ENCODE results near the gene YBEY.

YBEY gene

DNA sequence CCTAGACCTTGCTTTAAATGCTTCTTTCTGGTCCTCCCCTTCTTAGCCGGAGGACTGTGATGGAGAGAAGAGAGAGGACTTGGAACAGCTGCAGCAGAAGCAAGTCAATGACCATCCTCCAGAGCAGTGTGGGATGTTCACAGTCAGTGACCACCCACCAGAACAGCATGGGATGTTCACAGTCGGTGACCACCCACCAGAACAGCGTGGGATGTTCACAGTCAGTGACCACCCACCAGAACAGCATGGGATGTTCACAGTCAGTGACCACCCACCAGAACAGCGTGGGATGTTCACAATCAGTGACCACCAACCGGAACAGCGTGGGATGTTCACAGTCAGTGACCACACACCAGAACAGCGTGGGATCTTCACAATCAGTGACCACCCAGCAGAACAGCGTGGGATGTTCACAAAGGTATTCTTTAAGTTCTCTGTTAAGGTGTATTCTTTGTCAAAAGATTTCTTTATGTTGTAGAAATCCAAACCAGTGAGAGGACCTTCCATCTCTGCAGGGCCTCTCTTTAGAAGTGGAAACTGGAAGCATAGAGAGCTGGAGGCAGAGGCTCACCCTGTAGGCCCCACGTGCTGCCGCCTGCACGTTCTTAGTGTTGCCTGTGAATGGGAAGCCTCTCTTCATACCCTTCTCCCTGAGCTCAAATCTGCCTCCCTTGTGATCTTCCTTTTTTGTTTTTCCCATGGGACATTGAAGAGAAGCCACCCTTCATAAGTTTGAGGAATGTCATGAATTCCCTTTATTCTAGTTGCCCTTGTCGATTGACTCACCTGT is 48.4 kb downstream of the YBEY start:
- DNase-seq = no peak

DNA sequence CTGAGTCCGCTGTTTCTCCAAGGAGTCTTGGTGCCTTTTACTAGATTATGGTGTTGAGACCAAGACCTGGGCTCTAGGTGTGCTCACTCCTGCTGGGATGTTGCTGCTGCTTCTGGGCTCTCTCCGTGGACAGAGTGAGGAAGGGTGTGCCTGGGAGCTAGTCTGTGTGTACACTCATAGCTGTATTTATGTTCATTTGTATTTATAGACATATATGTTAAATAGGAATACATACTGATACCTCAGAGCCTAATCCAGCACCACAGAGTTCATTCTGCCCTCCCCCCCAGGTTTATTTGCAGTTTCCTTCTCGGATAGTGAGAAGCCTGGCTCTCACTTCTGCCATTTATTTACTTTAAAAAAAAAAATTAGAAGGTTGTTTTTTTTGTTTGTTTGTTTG is 50.5 kb downstream of the YBEY start:
- no peak for DNase-seq

- no peak for DNase-seq
These were observed 54.9 kb downstream of the YBEY start for GRCh38 chr21:46340998-46341397.

- DNase-seq = no peak
These were observed 58.2 kb downstream of the YBEY start for GRCh38 chr21:46344219-46344915.

DNA sequence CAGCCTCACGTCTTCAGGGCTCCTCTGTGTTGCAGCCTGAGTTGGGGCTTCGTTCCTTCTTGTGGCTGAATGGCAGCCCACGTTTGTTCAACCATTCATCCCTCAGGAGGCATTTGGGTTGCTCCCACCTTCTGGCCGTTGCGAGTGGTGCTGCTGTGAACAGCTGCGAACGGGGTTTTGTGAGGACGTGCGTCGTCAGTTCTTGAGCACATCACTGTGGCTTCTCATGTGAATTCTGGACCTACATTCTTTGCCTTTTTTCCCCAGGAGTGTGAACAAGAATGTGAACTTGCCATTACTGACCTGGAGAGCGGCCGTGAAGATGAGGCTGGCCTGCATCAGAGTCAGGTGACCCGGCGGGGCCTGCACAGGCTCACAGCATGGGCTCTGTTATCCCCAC is 59.7 kb downstream of the YBEY start:
- no peak for DNase-seq

GRCh38 chr21:46346296-46347202 is 60.4 kb downstream of the YBEY start:
- no peak for DNase-seq

DNA sequence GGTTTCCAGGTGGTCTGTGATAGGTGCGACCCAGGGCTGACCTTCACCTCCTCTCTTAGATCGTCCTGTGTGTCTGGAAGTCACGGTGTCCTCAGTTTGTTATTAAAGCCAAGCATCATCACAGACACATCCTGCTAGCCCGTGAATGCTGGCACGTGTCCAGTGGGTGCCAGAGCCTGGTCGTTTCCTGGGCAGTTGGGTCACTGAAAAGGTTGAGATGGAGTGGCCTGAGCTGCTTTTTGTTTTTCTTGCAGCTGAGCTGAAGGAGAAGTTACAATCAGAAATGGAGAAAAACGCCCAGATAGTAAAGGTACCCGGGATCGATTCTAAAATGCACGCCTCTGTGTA is 61.0 kb downstream of the YBEY start:
- no peak for DNase-seq
